ENCODE measurements around the gene LHX8. TPM values are rescaled to one million over a fixed set of nuclear protein-coding genes. Genes with fewer than 3 reads are reported as not detected.

LHX8 gene
- total and polyA plus RNA-seq, 10 of the 15 experiments (the other 5 are each of a cell fraction or from before 2014, with no cell fraction given) = not detected

DNA sequence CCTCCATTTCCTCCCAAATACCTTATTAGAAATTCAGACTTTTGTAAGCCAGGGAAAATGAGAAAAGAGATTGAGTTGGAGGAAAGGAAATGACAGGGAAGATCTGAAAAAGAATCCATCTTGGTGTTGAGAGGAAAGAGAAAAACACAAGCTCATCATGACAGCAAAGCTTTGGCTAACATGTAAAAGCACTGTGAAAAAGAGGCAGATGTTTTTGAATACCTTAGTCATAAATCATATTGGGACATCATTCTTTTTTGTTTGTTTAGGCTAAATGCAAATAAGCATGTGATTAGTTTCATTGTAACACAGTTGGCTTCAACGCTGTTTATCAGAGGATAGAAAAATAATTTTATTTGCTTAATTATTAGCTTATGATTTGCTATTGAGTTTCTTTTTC is 64.6 kb downstream of the LHX8 start:
- Histone ChIP-seq H3K4me2 (ENCODE audit: control insufficient read depth, insufficient read depth) (no peak overlapping the region), H3K9me3 (replicated peaks; ENCODE audit: control insufficient read depth, insufficient read depth, low read length) (no peaks in the 10 kb centered on the region), H3K4me3 (no peak overlapping the region), H3K27ac (ENCODE audit: control insufficient read depth, insufficient read depth) (no peak overlapping the region), H2AFZ (ENCODE audit: control insufficient read depth, low read depth, low read length) (no peak overlapping the region), H3K36me3 (ENCODE audit: control insufficient read depth in 2 of 2, insufficient read depth in 2 of 2, low read length in 1 of 2) (no peaks in the 10 kb centered on the region), H3K27me3 (replicated peaks in 1 of 2; ENCODE audit: control insufficient read depth in 2 of 2, insufficient read depth in 2 of 2, low read length in 1 of 2) (no peaks in the 10 kb centered on the region; a peak in 1 of 4 replicates), H4K20me1 (ENCODE audit: control insufficient read depth, insufficient read depth) (no peaks in the 10 kb centered on the region), H3K79me2 (ENCODE audit: control insufficient read depth, insufficient read depth, low read length) (no peaks in the 10 kb centered on the region), H3K4me1 (ENCODE audit: control insufficient read depth, insufficient read depth, low read length) (no peaks in the 10 kb centered on the region), H3K9ac (ENCODE audit: control insufficient read depth, insufficient read depth, low read length) (no peak overlapping the region)
- intact Hi-C loops (cut with micrococcal nuclease; ENCODE audit: unreplicated experiment) = no loop called here
- BruUV-seq (replicated peaks) = no TSS peak
- in situ Hi-C loops (cut with MboI) = no loop called here
- no peak for FAIRE-seq
- CTCF ChIA-PET = interaction anchor here (0.9 to 2.1 kb wide), 2 partner anchors 95 to 422 kb away, joined by 3 to 6 read pairs; no protein-coding TSS in a partner anchor
- no peak for DNase-seq (ENCODE audit: low read depth, low spot score)
- POLR2A ChIA-PET = no interaction called here
- RAD21 ChIA-PET (ENCODE audit: unreplicated experiment) = interaction anchor here (1.6 kb wide), 1 partner anchor 427 kb away, joined by 4 read pairs; no protein-coding TSS in a partner anchor
- WGBS (ENCODE audit: insufficient coverage, insufficient replicate concordance, low lambda C conversion rate, missing lambda C conversion rate) = 45% methylated on average over 1 of the region's 1 CpG
- no peak for ATAC-seq
- TF ChIP-seq ZBTB40 (IDR thresholded peaks at IDR 0.05; ENCODE audit: borderline replicate concordance) = no peak
- TF ChIP-seq PML (IDR thresholded peaks at IDR 0.05; ENCODE audit: low read length) = no peak
- no peak for TF ChIP-seq HSF1 (IDR thresholded peaks at IDR 0.05; ENCODE audit: low read depth, low read length)
- no peak for TF ChIP-seq IRF5 (IDR thresholded peaks at IDR 0.05; ENCODE audit: borderline replicate concordance)
- no peak for TF ChIP-seq HDAC6 (IDR thresholded peaks at IDR 0.05; ENCODE audit: unreplicated experiment)
- TF ChIP-seq CHD4 (IDR thresholded peaks at IDR 0.05) = no peak
- no peak for TF ChIP-seq MYB (IDR thresholded peaks at IDR 0.05; ENCODE audit: borderline replicate concordance, low read depth, low read length)
- TF ChIP-seq EP300 (IDR thresholded peaks at IDR 0.05; ENCODE audit: borderline replicate concordance in 1 of 2, control insufficient read depth in 1 of 2, low read depth in 2 of 2, low read length in 2 of 2) = no peak
- TF ChIP-seq MAX (IDR thresholded peaks at IDR 0.05; ENCODE audit: low read depth, low read length) = no peak
- no peak for TF ChIP-seq CHD1 (IDR thresholded peaks at IDR 0.05; ENCODE audit: low read depth, low read length)
- TF ChIP-seq SIX5 (IDR thresholded peaks at IDR 0.05; ENCODE audit: low read depth, low read length, severe bottlenecking) = no peak
- SMC1A ChIA-PET (ENCODE audit: uncharacterized antibody, unreplicated experiment) = interaction anchor here (1.3 kb wide), 1 partner anchor 427 kb away, joined by 5 read pairs; no protein-coding TSS in a partner anchor
